D341Med (cell line): ENCODE data around the gene CHD2.
"Not testable (repeated sequence)": the region's sequence is repeated elsewhere in the genome, so short reads cannot be mapped to it uniquely, and the experiment has no call there.

Experiments
- DNase-seq: peaks from one replicate; pipeline ENCODE4 v3.0.0; 2012; ENCODE audit warnings: low spot score

CHD2 gene

GRCh38 chr15:93035953-93036810 lies 136.1 kb downstream of the CHD2 start:
- peak; percentile 69 for DNase-seq

GRCh38 chr15:93036951-93037819 lies 137.1 kb downstream of the CHD2 start:
- peak; percentile 70 for DNase-seq

GRCh38 chr15:93037820-93038705 lies 137.9 kb downstream of the CHD2 start:
- no peak for DNase-seq

GRCh38 chr15:93039562-93040287 lies 139.6 kb downstream of the CHD2 start:
- not testable (repeated sequence) for DNase-seq

- no peak for DNase-seq
Measured at GRCh38 chr15:93040288-93041158, 140.4 kb downstream of the CHD2 start.

GRCh38 chr15:93041159-93041547 lies 141.0 kb downstream of the CHD2 start:
- DNase-seq: no peak

GRCh38 chr15:93042211-93042610 lies 142.1 kb downstream of the CHD2 start:
- DNase-seq: no peak

GRCh38 chr15:93042691-93043378 lies 142.7 kb downstream of the CHD2 start:
- no peak for DNase-seq

- no peak for DNase-seq
Measured at GRCh38 chr15:93043621-93044300, 143.6 kb downstream of the CHD2 start.

GRCh38 chr15:93044301-93045190 lies 144.4 kb downstream of the CHD2 start:
- DNase-seq: no peak

GRCh38 chr15:93045191-93045785 lies 145.2 kb downstream of the CHD2 start:
- no peak for DNase-seq

- no peak for DNase-seq
Measured at GRCh38 chr15:93046120-93046519, 146.0 kb downstream of the CHD2 start.

- DNase-seq: no peak
Measured at GRCh38 chr15:93046721-93047120, 146.6 kb downstream of the CHD2 start.

- DNase-seq: no peak
Measured at GRCh38 chr15:93047621-93048425, 147.7 kb downstream of the CHD2 start.

- no peak for DNase-seq
Measured at GRCh38 chr15:93048426-93048721, 148.2 kb downstream of the CHD2 start.

GRCh38 chr15:93048759-93049161 lies 148.6 kb downstream of the CHD2 start:
- DNase-seq: no peak

- DNase-seq: no peak
Measured at GRCh38 chr15:93049233-93049632, 149.1 kb downstream of the CHD2 start.
